Kidney capillary endothelial cell (primary cell): ENCODE measurements around the gene IQGAP1.
"Not testable (repeated sequence)": the region's sequence is repeated elsewhere in the genome, so short reads cannot be mapped to it uniquely, and the experiment has no call there.

Source experiments
- DNase-seq: peaks from one replicate; pipeline ENCODE4 v3.0.0-alpha.2; 2018; ENCODE audit warnings: low spot score

Gene IQGAP1

GRCh38 chr15:90489514-90489913 is 101.5 kb downstream of the IQGAP1 start:
- no peak for DNase-seq

- DNase-seq: no peak
Measured at GRCh38 chr15:90489944-90490343, 101.9 kb downstream of the IQGAP1 start.

- DNase-seq: no peak
Measured at GRCh38 chr15:90493647-90494046, 105.6 kb downstream of the IQGAP1 start.

GRCh38 chr15:90495067-90495466 is 107.0 kb downstream of the IQGAP1 start:
- DNase-seq: no peak

- no peak for DNase-seq
Measured at GRCh38 chr15:90496791-90497190, 108.7 kb downstream of the IQGAP1 start.

GRCh38 chr15:90497376-90497775 is 109.3 kb downstream of the IQGAP1 start:
- no peak for DNase-seq

GRCh38 chr15:90497912-90498311 is 109.9 kb downstream of the IQGAP1 start:
- DNase-seq: no peak

GRCh38 chr15:90500171-90500570 is 112.1 kb downstream of the IQGAP1 start:
- DNase-seq: no peak

- DNase-seq: no peak
Measured at GRCh38 chr15:90501898-90502297, 113.9 kb downstream of the IQGAP1 start.

GRCh38 chr15:90510781-90511180 is 122.7 kb downstream of the IQGAP1 start:
- not testable (repeated sequence) for DNase-seq

- not testable (repeated sequence) for DNase-seq
Measured at GRCh38 chr15:90511211-90511618, 123.2 kb downstream of the IQGAP1 start.

- DNase-seq: no peak
Measured at GRCh38 chr15:90512276-90512675, 124.2 kb downstream of the IQGAP1 start.

GRCh38 chr15:90512981-90513380 is 124.9 kb downstream of the IQGAP1 start:
- DNase-seq: no peak

GRCh38 chr15:90513448-90513847 is 125.4 kb downstream of the IQGAP1 start:
- no peak for DNase-seq

GRCh38 chr15:90513893-90514292 is 125.9 kb downstream of the IQGAP1 start:
- DNase-seq: not testable (repeated sequence)

- peak; percentile 69 for DNase-seq
Measured at GRCh38 chr15:90519688-90520087, 131.6 kb downstream of the IQGAP1 start.

GRCh38 chr15:90520365-90520764 is 132.3 kb downstream of the IQGAP1 start:
- no peak for DNase-seq

GRCh38 chr15:90523373-90523772 is 135.3 kb downstream of the IQGAP1 start:
- DNase-seq: no peak

GRCh38 chr15:90524018-90524803 is 136.2 kb downstream of the IQGAP1 start:
- DNase-seq: not testable (repeated sequence)

GRCh38 chr15:90529011-90529370 is 140.9 kb downstream of the IQGAP1 start:
- no peak for DNase-seq

- peak; percentile 28 for DNase-seq
Measured at GRCh38 chr15:90529371-90530249, 141.6 kb downstream of the IQGAP1 start, which contains the start of gene CRTC3. Gene CRTC3 (plus strand): TSS chr15:90529923. CDS start chr15:90530072, 149 bp downstream.

- peak; percentile 39 for DNase-seq
Measured at GRCh38 chr15:90530250-90531051, 142.4 kb downstream of the IQGAP1 start.
